Hepatocyte (in vitro differentiated cells): ENCODE measurements around the gene MYLIP.

ENCODE experiments used
- EZH2 ChIP-seq: fragments of 200-600 bp; sonication (generic); IDR thresholded peaks from 2 replicates; pipeline ENCODE4 v1.6.1; 2016; ENCODE audit warnings: antibody characterized with exemption, mild to moderate bottlenecking, borderline replicate concordance
- TF ChIP-seq, protein P1 (sequence below): fragments of 200-600 bp; sonication (generic); IDR thresholded peaks from 2 replicates; pipeline ENCODE4 v1.5.1; 2016; ENCODE audit warnings: antibody characterized with exemption, mild to moderate bottlenecking; ENCODE audit not compliant: poor library complexity

DNA sequence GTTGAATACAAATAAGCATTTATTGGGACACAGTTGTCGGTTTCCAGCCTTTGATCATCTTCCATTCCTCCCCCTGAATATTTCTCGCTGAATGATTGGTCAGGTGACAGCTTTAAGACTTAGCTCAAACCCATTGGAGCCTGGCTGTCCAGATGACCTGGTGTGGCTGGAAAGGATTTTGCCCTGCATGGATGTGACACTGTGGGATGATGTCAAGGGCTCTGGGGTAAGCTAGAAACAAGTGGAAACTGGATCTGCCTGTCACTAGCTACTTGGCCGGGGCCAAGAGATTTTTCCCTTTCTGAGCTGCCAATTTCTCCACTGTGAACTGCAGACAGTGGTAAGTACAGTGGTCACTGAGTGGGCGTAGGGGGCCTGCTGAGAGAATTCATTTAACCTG, 41.9 kb upstream of the MYLIP start:
- TF ChIP-seq, protein P1, sequence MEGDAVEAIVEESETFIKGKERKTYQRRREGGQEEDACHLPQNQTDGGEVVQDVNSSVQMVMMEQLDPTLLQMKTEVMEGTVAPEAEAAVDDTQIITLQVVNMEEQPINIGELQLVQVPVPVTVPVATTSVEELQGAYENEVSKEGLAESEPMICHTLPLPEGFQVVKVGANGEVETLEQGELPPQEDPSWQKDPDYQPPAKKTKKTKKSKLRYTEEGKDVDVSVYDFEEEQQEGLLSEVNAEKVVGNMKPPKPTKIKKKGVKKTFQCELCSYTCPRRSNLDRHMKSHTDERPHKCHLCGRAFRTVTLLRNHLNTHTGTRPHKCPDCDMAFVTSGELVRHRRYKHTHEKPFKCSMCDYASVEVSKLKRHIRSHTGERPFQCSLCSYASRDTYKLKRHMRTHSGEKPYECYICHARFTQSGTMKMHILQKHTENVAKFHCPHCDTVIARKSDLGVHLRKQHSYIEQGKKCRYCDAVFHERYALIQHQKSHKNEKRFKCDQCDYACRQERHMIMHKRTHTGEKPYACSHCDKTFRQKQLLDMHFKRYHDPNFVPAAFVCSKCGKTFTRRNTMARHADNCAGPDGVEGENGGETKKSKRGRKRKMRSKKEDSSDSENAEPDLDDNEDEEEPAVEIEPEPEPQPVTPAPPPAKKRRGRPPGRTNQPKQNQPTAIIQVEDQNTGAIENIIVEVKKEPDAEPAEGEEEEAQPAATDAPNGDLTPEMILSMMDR, result no peak
- no peak for TF ChIP-seq EZH2
